H9 (cell line): ENCODE measurements around the gene FAT1. TPM values are rescaled to one million over a fixed set of nuclear protein-coding genes. Genes with fewer than 3 reads are reported as not detected.

Source experiments
- DNase-seq: peaks from one replicate; pipeline ENCODE4 v3.0.0-alpha.2; 2017
- H2AFZ ChIP-seq: one replicate; pipeline ENCODE4 v1.6.1; 2013; ENCODE audit warnings: mild to moderate bottlenecking, low read length, control low read depth, moderate library complexity
- H2AK5ac ChIP-seq: 2 replicates; pipeline ENCODE4 v1.6.1; 2013; ENCODE audit warnings: low read length, control low read depth, mixed read lengths; ENCODE audit not compliant: insufficient read length
- H2BK120ac ChIP-seq: one replicate; pipeline ENCODE4 v1.6.1; 2013; ENCODE audit warnings: low read depth, mild to moderate bottlenecking, low read length, control low read depth, inconsistent platforms; ENCODE audit not compliant: poor library complexity, severe bottlenecking
- H2BK12ac ChIP-seq: 2 replicates; pipeline ENCODE4 v1.6.1; 2013; ENCODE audit warnings: low read length, control low read depth, mixed read lengths, low read depth; ENCODE audit not compliant: insufficient read length
- H2BK15ac ChIP-seq: 2 replicates; pipeline ENCODE4 v1.6.1; 2013; ENCODE audit warnings: low read depth, low read length, control low read depth
- H2BK20ac ChIP-seq: one replicate; pipeline ENCODE4 v1.6.1; 2013; ENCODE audit warnings: low read depth, mild to moderate bottlenecking, low read length, control low read depth, inconsistent platforms; ENCODE audit not compliant: poor library complexity, severe bottlenecking
- H2BK5ac ChIP-seq: 2 replicates; pipeline ENCODE4 v1.6.1; 2013; ENCODE audit warnings: low read length, control low read depth, mixed read lengths; ENCODE audit not compliant: insufficient read length
- H3K14ac ChIP-seq: 2 replicates; pipeline ENCODE4 v1.6.1; 2013; ENCODE audit warnings: low read length, control low read depth; ENCODE audit not compliant: insufficient read depth
- H3K18ac ChIP-seq: 2 replicates; pipeline ENCODE4 v1.6.1; 2013; ENCODE audit warnings: low read depth, mild to moderate bottlenecking, mixed read lengths, low read length, control low read depth; ENCODE audit not compliant: insufficient read length
- H3K23ac ChIP-seq: 2 replicates; pipeline ENCODE4 v1.6.1; 2013; ENCODE audit warnings: low read length, control low read depth, mixed read lengths, low read depth; ENCODE audit not compliant: insufficient read length
- H3K23me2 ChIP-seq: 2 replicates; pipeline ENCODE4 v1.6.1; 2013; ENCODE audit warnings: low read depth, mild to moderate bottlenecking, mixed read lengths, low read length, control low read depth; ENCODE audit not compliant: insufficient read length, poor library complexity, severe bottlenecking
- H3K27ac ChIP-seq: 2 replicates; pipeline ENCODE4 v1.5.1; 2013; ENCODE audit warnings: low read length, control low read depth, mixed read lengths, low read depth; ENCODE audit not compliant: insufficient read length
- H3K27me3 ChIP-seq: 2 replicates; pipeline ENCODE4 v1.6.1; 2013; ENCODE audit warnings: low read length, control low read depth, inconsistent platforms; ENCODE audit not compliant: insufficient read depth
- H3K4ac ChIP-seq: 2 replicates; pipeline ENCODE4 v1.6.1; 2013; ENCODE audit warnings: low read depth, mild to moderate bottlenecking, control low read depth, inconsistent platforms, low read length, moderate library complexity
- H3K4me1 ChIP-seq: 2 replicates; pipeline ENCODE4 v1.6.1; 2013; ENCODE audit warnings: low read length, control low read depth, inconsistent platforms; ENCODE audit not compliant: insufficient read depth
- H3K4me2 ChIP-seq: 2 replicates; pipeline ENCODE4 v1.6.1; 2013; ENCODE audit warnings: low read length, control low read depth, mixed read lengths; ENCODE audit not compliant: insufficient read length, insufficient read depth
- H3K56ac ChIP-seq: 2 replicates; pipeline ENCODE4 v1.6.1; 2013; ENCODE audit warnings: low read depth, mild to moderate bottlenecking, mixed read lengths, low read length, control low read depth; ENCODE audit not compliant: insufficient read length
- H3K79me1 ChIP-seq: 2 replicates; pipeline ENCODE4 v1.6.1; 2013; ENCODE audit warnings: low read depth, mild to moderate bottlenecking, moderate library complexity, low read length, control low read depth, inconsistent platforms; ENCODE audit not compliant: insufficient read depth, poor library complexity, severe bottlenecking
- H3K79me2 ChIP-seq: 2 replicates; pipeline ENCODE4 v1.6.1; 2013; ENCODE audit warnings: low read length, control low read depth, inconsistent platforms; ENCODE audit not compliant: insufficient read depth
- H3K9ac ChIP-seq: 2 replicates; pipeline ENCODE4 v1.6.1; 2013; ENCODE audit warnings: low read length, control low read depth, mixed read lengths; ENCODE audit not compliant: insufficient read length; ENCODE audit errors: extremely low read depth
- H3K9me3 ChIP-seq: one replicate; pipeline ENCODE4 v1.6.1; 2013; ENCODE audit warnings: low read depth, low read length, inconsistent platforms; ENCODE audit not compliant: control insufficient read depth
- H3T11ph ChIP-seq: one replicate; pipeline ENCODE4 v1.6.1; 2013; ENCODE audit warnings: mild to moderate bottlenecking, low read length, control low read depth, inconsistent platforms
- H4K20me1 ChIP-seq: one replicate; pipeline ENCODE4 v1.6.1; 2013; ENCODE audit not compliant: control insufficient read depth, insufficient read length, insufficient read depth
- H4K5ac ChIP-seq: 2 replicates; pipeline ENCODE4 v1.6.1; 2013; ENCODE audit warnings: low read depth, mild to moderate bottlenecking, mixed read lengths, low read length, control low read depth; ENCODE audit not compliant: insufficient read length
- H4K8ac ChIP-seq: replicated peaks from 2 replicates; pipeline ENCODE4 v1.6.1; 2013; ENCODE audit warnings: low read length, control low read depth, mixed read lengths, low read depth; ENCODE audit not compliant: insufficient read length
- H4K91ac ChIP-seq: 2 replicates; pipeline ENCODE4 v1.6.1; 2013; ENCODE audit warnings: low read depth, mild to moderate bottlenecking, moderate library complexity, mixed read lengths, low read length, control low read depth; ENCODE audit not compliant: insufficient read length
- H3K27ac Mint-ChIP-seq, 3 experiments: 2 replicates in 2 of 3; 3 replicates in 1 of 3; pipeline ENCODE4 v1.8.0; 2020 to 2021; ENCODE audit warnings: mixed read lengths in 3 of 3, mild to moderate bottlenecking in 1 of 3, moderate library complexity in 1 of 3
- H3K27me3 Mint-ChIP-seq: 2 replicates; pipeline ENCODE4 v1.8.0; 2021; ENCODE audit warnings: low read depth, mild to moderate bottlenecking, moderate library complexity, mixed read lengths
- H3K36me3 Mint-ChIP-seq, 3 experiments: 2 replicates in 2 of 3; 3 replicates in 1 of 3; pipeline ENCODE4 v1.8.0; 2020 to 2021; ENCODE audit warnings: low read depth in 3 of 3, mixed read lengths in 3 of 3; ENCODE audit not compliant: insufficient read depth in 1 of 3
- H3K4me1 Mint-ChIP-seq, 2 experiments: 2 replicates each; pipeline ENCODE4 v1.8.0; 2020; ENCODE audit warnings: mixed read lengths in 2 of 2
- H3K4me3 Mint-ChIP-seq, 2 experiments: 2 replicates in 1 of 2; 3 replicates in 1 of 2; pipeline ENCODE4 v1.8.0; 2020 to 2021; ENCODE audit warnings: mild to moderate bottlenecking in 2 of 2, mixed read lengths in 2 of 2, moderate library complexity in 1 of 2
- H3K9me3 Mint-ChIP-seq, 2 experiments: 2 replicates in 1 of 2; 3 replicates in 1 of 2; pipeline ENCODE4 v1.8.0; 2020; ENCODE audit warnings: mild to moderate bottlenecking in 2 of 2, mixed read lengths in 2 of 2, moderate library complexity in 1 of 2
- WGBS: extraction: QIAGEN DNeasy Blood & Tissue Kit; methylation state at CpG from one replicate; pipeline ENCODE4 v1.1.7; 2013; ENCODE audit warnings: missing lambda C conversion rate, low lambda C conversion rate, mixed read lengths; ENCODE audit not compliant: insufficient read length; ENCODE audit errors: extremely low coverage; 5-methylcytosine and 5-hydroxymethylcytosine counted together
- total RNA-seq: library from RNA; stranded (reverse); gene quantifications from 2 replicates; pipeline ENCODE4 v1.2.1, GENCODE V29; 2021
- TF ChIP-seq, protein P1 (sequence below): fragments of 200-600 bp; sonication (generic); conservative IDR thresholded peaks from 3 replicates; pipeline ENCODE4 v1.8.0; 2021; ENCODE audit warnings: antibody characterized with exemption, mild to moderate bottlenecking

The FAT1 gene
- total RNA-seq, 1 experiment from 2014 or later, result 173 TPM

DNA sequence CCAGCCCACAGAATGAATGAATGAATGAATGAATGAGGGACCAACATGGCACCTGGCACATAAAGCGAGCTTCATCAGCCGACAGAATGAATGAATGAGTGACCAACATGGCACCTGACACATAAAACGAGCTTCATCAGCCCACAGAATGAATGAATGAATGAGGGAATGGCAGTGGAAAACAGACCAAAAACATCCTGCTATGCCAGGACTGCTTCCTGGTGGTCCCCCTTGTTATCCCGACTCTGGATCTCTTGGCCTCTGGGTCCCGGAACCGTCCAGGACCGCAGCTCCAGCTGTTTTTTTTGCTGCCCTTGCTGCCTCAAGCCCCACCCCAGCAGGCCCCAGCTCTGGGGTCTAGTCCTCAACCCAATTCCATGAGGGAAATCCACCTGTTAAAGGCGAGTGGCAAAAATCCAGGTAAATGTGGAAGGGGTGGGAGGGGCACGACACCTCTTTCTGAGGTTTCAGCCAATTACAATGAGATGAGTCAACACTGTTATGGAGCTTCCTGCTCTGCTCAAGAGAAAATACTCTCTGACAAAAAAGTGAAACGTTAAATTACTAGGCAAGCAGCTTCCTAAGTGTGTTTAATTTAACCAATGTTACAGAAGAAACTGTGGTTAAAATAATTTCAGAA lies 96.3 kb downstream of the FAT1 start:
- H2BK5ac ChIP-seq, result no peak overlapping the region
- no peak overlapping the region for H3K18ac ChIP-seq
- no peak overlapping the region for H3T11ph ChIP-seq
- Mint-ChIP-seq H3K4me3 (no peak overlapping the region), H3K27me3 (no peaks in the 10 kb centered on the region), H3K9me3 (no peaks in the 10 kb centered on the region), H3K36me3 (peaks cover 35 to 81% (median 73%) of the 10 kb centered on the region in 3 experiments), H3K27ac (peak overlapping the region in 1 of 3 experiments; percentile 63; a peak in 1 of 7 replicates), H3K4me1 (peaks cover 20 to 25% of the 10 kb centered on the region in 2 experiments)
- no peak overlapping the region for H3K56ac ChIP-seq
- no peak overlapping the region for H3K14ac ChIP-seq
- H2BK120ac ChIP-seq, result no peak overlapping the region
- H3K23me2 ChIP-seq, result no peaks in the 10 kb centered on the region
- no peak overlapping the region for H4K8ac ChIP-seq
- no peak overlapping the region for H2BK15ac ChIP-seq
- H3K79me1 ChIP-seq, result no peaks in the 10 kb centered on the region
- H4K91ac ChIP-seq, result no peak overlapping the region
- TF ChIP-seq, protein P1, sequence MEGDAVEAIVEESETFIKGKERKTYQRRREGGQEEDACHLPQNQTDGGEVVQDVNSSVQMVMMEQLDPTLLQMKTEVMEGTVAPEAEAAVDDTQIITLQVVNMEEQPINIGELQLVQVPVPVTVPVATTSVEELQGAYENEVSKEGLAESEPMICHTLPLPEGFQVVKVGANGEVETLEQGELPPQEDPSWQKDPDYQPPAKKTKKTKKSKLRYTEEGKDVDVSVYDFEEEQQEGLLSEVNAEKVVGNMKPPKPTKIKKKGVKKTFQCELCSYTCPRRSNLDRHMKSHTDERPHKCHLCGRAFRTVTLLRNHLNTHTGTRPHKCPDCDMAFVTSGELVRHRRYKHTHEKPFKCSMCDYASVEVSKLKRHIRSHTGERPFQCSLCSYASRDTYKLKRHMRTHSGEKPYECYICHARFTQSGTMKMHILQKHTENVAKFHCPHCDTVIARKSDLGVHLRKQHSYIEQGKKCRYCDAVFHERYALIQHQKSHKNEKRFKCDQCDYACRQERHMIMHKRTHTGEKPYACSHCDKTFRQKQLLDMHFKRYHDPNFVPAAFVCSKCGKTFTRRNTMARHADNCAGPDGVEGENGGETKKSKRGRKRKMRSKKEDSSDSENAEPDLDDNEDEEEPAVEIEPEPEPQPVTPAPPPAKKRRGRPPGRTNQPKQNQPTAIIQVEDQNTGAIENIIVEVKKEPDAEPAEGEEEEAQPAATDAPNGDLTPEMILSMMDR, result no peak
- no peak for DNase-seq
- H3K79me2 ChIP-seq, result no peaks in the 10 kb centered on the region; the same call in 1 of the 2 replicates
- H4K5ac ChIP-seq, result no peak overlapping the region
- H2BK20ac ChIP-seq, result no peak overlapping the region
- H3K27ac ChIP-seq, result no peak overlapping the region
- H3K27me3 ChIP-seq, result no peaks in the 10 kb centered on the region
- H3K4me2 ChIP-seq, result no peak overlapping the region
- H3K23ac ChIP-seq, result no peak overlapping the region
- H3K4ac ChIP-seq, result no peak overlapping the region
- H4K20me1 ChIP-seq, result no peaks in the 10 kb centered on the region
- no peak overlapping the region for H2AK5ac ChIP-seq
- H2BK12ac ChIP-seq, result no peak overlapping the region
- no peaks in the 10 kb centered on the region for H3K4me1 ChIP-seq
- WGBS, result no CpG with 5 or more reads among the region's 10 CpGs
- H3K9ac ChIP-seq, result no peak overlapping the region
- no peak overlapping the region for H2AFZ ChIP-seq
- H3K9me3 ChIP-seq, result no peaks in the 10 kb centered on the region
